ENCODE data around the gene VTA1.
"Not testable (repeated sequence)": the region's sequence is repeated elsewhere in the genome, so short reads cannot be mapped to it uniquely, and the experiment has no call there.

VTA1 gene

GRCh38 chr6:142146828-142147662 is at the start of gene VTA1, which contains the start of gene NMBR:
VTA1 (plus strand) TSS chr6:142147263; CDS start chr6:142147288, 25 bp downstream.
NMBR (minus strand) TSS chr6:142147122; CDS start chr6:142088658, 58,464 bp downstream.
- peak; percentile 96 for DNase-seq

- not testable (repeated sequence) for DNase-seq
Observed at GRCh38 chr6:142104820-142105219, 42.2 kb upstream of the VTA1 start.

- DNase-seq, result not testable (repeated sequence)
Observed at GRCh38 chr6:142110820-142111219, 36.2 kb upstream of the VTA1 start.

GRCh38 chr6:142112451-142113061 is 34.5 kb upstream of the VTA1 start:
- DNase-seq, result peak; percentile 71

GRCh38 chr6:142117366-142117765 is 29.7 kb upstream of the VTA1 start:
- DNase-seq, result no peak

GRCh38 chr6:142118328-142118727 is 28.7 kb upstream of the VTA1 start:
- no peak for DNase-seq

GRCh38 chr6:142118925-142119324 is 28.1 kb upstream of the VTA1 start:
- no peak for DNase-seq

- DNase-seq, result no peak
Observed at GRCh38 chr6:142121342-142121741, 25.7 kb upstream of the VTA1 start.

GRCh38 chr6:142130814-142131213 is 16.2 kb upstream of the VTA1 start:
- no peak for DNase-seq

- no peak for DNase-seq
Observed at GRCh38 chr6:142132625-142133024, 14.4 kb upstream of the VTA1 start, which contains the start of gene GJE1. GJE1 (plus strand) TSS chr6:142132925; CDS start chr6:142133159, 234 bp downstream.

- no peak for DNase-seq
Observed at GRCh38 chr6:142138876-142139275, 8.2 kb upstream of the VTA1 start.

- not testable (repeated sequence) for DNase-seq
Observed at GRCh38 chr6:142141531-142141930, 5.5 kb upstream of the VTA1 start.

GRCh38 chr6:142152746-142153145 is 5.7 kb downstream of the VTA1 start:
- DNase-seq, result no peak

GRCh38 chr6:142153196-142153595 is 6.1 kb downstream of the VTA1 start:
- no peak for DNase-seq

- no peak for DNase-seq
Observed at GRCh38 chr6:142154336-142154735, 7.3 kb downstream of the VTA1 start.

- DNase-seq, result no peak
Observed at GRCh38 chr6:142155091-142155490, 8.0 kb downstream of the VTA1 start.

- DNase-seq, result no peak
Observed at GRCh38 chr6:142155895-142156757, 9.1 kb downstream of the VTA1 start.

GRCh38 chr6:142156758-142157068 is 9.7 kb downstream of the VTA1 start:
- not testable (repeated sequence) for DNase-seq

GRCh38 chr6:142162780-142163179 is 15.7 kb downstream of the VTA1 start:
- no peak for DNase-seq

GRCh38 chr6:142165227-142165626 is 18.2 kb downstream of the VTA1 start:
- DNase-seq, result no peak

GRCh38 chr6:142167071-142167470 is 20.0 kb downstream of the VTA1 start:
- no peak for DNase-seq

- DNase-seq, result no peak
Observed at GRCh38 chr6:142167486-142167885, 20.4 kb downstream of the VTA1 start.

- DNase-seq, result no peak
Observed at GRCh38 chr6:142171351-142171750, 24.3 kb downstream of the VTA1 start.

Measured in activated naive CD4-positive, alpha-beta T cell treated with anti-CD3 and anti-CD28 coated beads, Interleukin-2, amount 50 U/mL, for 16 hours (primary cell).